Kidney epithelial cell (primary cell): ENCODE measurements around the gene IL12RB1. TPM values are rescaled to one million over a fixed set of nuclear protein-coding genes. Genes with fewer than 3 reads are reported as not detected.

Source experiments
- DNase-seq: peaks from one replicate; pipeline ENCODE4 v3.0.0-alpha.2; 2010; ENCODE audit warnings: low read depth
- H3K27me3 ChIP-seq: 2 replicates; pipeline ENCODE4 v1.6.0; 2011; ENCODE audit warnings: low read length; ENCODE audit not compliant: control insufficient read depth, insufficient read depth
- H3K36me3 ChIP-seq: 2 replicates; pipeline ENCODE4 v1.5.1; 2011; ENCODE audit warnings: low read length; ENCODE audit not compliant: control insufficient read depth, insufficient read depth
- H3K4me3 ChIP-seq: 2 replicates; pipeline ENCODE4 v1.5.1; 2011; ENCODE audit warnings: low read depth, mild to moderate bottlenecking, control low read depth, low read length
- CTCF ChIP-seq: IDR thresholded peaks from 2 replicates; pipeline ENCODE4 v1.5.1; 2011; ENCODE audit warnings: mild to moderate bottlenecking, moderate library complexity, low read length, control low read depth, inconsistent platforms; ENCODE audit not compliant: insufficient read depth, poor library complexity, severe bottlenecking
- total RNA-seq: library from RNA; depleted of rRNA; stranded (reverse); fragments of >200 nt; gene quantifications from 2 replicates; pipeline ENCODE4 v1.2.3, GENCODE V29; 2015

IL12RB1 gene
- total RNA-seq, 1 donor from 2014 or later: not detected

- TF ChIP-seq CTCF: peak; percentile 90
- H3K27me3 ChIP-seq: peaks cover 5% of the 10 kb centered on the region
- H3K4me3 ChIP-seq: no peak overlapping the region
- DNase-seq: no peak
- no peaks in the 10 kb centered on the region for H3K36me3 ChIP-seq
These were observed 28.3 kb downstream of the IL12RB1 start for GRCh38 chr19:18058208-18059009.

DNA sequence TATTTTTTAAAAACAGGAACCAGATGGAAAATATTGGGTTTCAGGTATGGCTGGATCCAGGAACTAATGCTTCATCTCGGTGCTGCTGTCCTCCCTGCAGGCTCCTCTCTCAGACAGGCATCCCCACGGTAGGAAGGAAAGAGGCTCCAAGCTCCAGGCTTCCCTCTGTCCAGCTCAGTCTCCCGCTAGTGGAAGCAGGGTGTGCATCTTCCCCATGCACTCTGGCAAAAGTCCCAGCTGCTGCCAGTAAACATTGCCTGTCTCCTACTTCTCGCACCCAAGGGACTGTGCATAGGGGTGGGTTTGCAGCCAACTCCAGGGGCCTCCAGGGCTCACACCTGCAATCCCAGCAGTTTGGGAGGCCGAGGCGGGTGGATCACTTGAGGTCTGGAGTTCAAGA is 29.2 kb downstream of the IL12RB1 start:
- H3K4me3 ChIP-seq: no peak overlapping the region
- no peak for TF ChIP-seq CTCF

GRCh38 chr19:18055967-18056366 is 30.8 kb downstream of the IL12RB1 start:
- DNase-seq: no peak
- Histone ChIP-seq H3K27me3 (peaks cover 10% of the 10 kb centered on the region), H3K4me3 (no peak overlapping the region), H3K36me3 (no peaks in the 10 kb centered on the region)
- TF ChIP-seq CTCF: no peak

More for the DNA sequence above, 29.2 kb downstream of the IL12RB1 start:
- Histone ChIP-seq H3K27me3 (peaks cover 5% of the 10 kb centered on the region), H3K36me3 (no peaks in the 10 kb centered on the region)
- no peak for DNase-seq

- Histone ChIP-seq H3K36me3 (no peaks in the 10 kb centered on the region), H3K27me3 (peaks cover 13% of the 10 kb centered on the region), H3K4me3 (no peak overlapping the region)
- no peak for TF ChIP-seq CTCF
- no peak for DNase-seq
These were observed 33.0 kb downstream of the IL12RB1 start for GRCh38 chr19:18053576-18054219.

DNA sequence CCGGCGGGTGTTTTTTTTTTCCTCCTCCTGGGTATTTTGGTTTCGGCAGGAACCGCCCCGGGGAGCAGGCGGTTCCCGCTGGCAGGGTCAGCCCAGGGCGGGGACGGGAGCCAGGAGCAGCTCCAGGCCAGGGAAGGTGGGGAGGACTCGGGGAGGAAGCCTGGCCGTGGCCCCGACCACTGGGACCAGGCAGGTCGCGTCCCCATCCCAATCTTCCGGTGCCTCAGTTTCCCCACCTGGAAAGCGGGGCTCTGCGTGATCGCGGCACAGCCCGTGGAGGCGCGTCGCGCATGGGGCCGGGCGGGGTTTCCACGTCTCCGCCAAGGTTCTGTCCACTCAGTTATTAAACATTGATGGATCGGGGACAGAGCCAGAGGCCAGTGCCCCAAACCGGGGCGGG is 34.8 kb downstream of the IL12RB1 start:
- Histone ChIP-seq H3K27me3 (peaks cover 11% of the 10 kb centered on the region), H3K4me3 (no peak overlapping the region), H3K36me3 (no peaks in the 10 kb centered on the region)
- no peak for DNase-seq
- TF ChIP-seq CTCF: no peak

GRCh38 chr19:18049385-18049784 is 37.3 kb downstream of the IL12RB1 start:
- Histone ChIP-seq H3K36me3 (no peaks in the 10 kb centered on the region), H3K4me3 (no peak overlapping the region), H3K27me3 (peaks cover 11% of the 10 kb centered on the region)
- no peak for DNase-seq
- no peak for TF ChIP-seq CTCF
